ENCODE measurements around the gene RTEL1. TPM values are rescaled to one million over a fixed set of nuclear protein-coding genes. Genes with fewer than 3 reads are reported as not detected.

The RTEL1 gene
- total RNA-seq, 1 experiment from 2014 or later, result 33.4 TPM

GRCh38 chr20:63743210-63743970 lies 85.3 kb downstream of the RTEL1 start:
- Histone ChIP-seq H3K27ac (ENCODE audit: insufficient read length, low read depth, low read length) (no peak overlapping the region), H2AK5ac (ENCODE audit: insufficient read length, low read length) (no peak overlapping the region), H3K56ac (ENCODE audit: insufficient read length, low read depth, low read length) (no peak overlapping the region), H4K5ac (ENCODE audit: insufficient read length, low read depth, low read length) (no peak overlapping the region), H2BK12ac (ENCODE audit: insufficient read length, low read depth, low read length) (no peak overlapping the region), H3K9me3 (ENCODE audit: control insufficient read depth, low read depth, low read length) (no peaks in the 10 kb centered on the region), H2BK15ac (ENCODE audit: low read depth, low read length) (no peak overlapping the region), H4K91ac (ENCODE audit: insufficient read length, low read depth, low read length) (no peak overlapping the region), H2BK5ac (ENCODE audit: insufficient read length, low read length) (no peak overlapping the region), H2AFZ (ENCODE audit: low read length) (no peak overlapping the region), H3K23ac (ENCODE audit: insufficient read length, low read depth, low read length) (no peak overlapping the region), H3K9ac (ENCODE audit: extremely low read depth, insufficient read length, low read length) (no peak overlapping the region), H3T11ph (ENCODE audit: low read length) (no peak overlapping the region), H2BK120ac (ENCODE audit: low read depth, low read length, poor library complexity, severe bottlenecking) (no peak overlapping the region), H4K8ac (replicated peaks; ENCODE audit: insufficient read length, low read depth, low read length) (no peak overlapping the region), H3K79me1 (ENCODE audit: insufficient read depth, low read depth, low read length, poor library complexity, severe bottlenecking) (no peaks in the 10 kb centered on the region), H3K18ac (ENCODE audit: insufficient read length, low read depth, low read length) (no peak overlapping the region), H3K4me1 (ENCODE audit: insufficient read depth, low read length) (no peaks in the 10 kb centered on the region), H3K14ac (ENCODE audit: insufficient read depth, low read length) (no peak overlapping the region), H4K20me1 (ENCODE audit: control insufficient read depth, insufficient read depth, insufficient read length) (no peaks in the 10 kb centered on the region), H2BK20ac (ENCODE audit: low read depth, low read length, poor library complexity, severe bottlenecking) (no peak overlapping the region), H3K27me3 (ENCODE audit: insufficient read depth, low read length) (no peaks in the 10 kb centered on the region), H3K79me2 (ENCODE audit: insufficient read depth, low read length) (no peaks in the 10 kb centered on the region), H3K23me2 (ENCODE audit: insufficient read length, low read depth, low read length, poor library complexity, severe bottlenecking) (peaks cover 9% of the 10 kb centered on the region), H3K4ac (ENCODE audit: low read depth, low read length) (no peak overlapping the region), H3K4me2 (ENCODE audit: insufficient read depth, insufficient read length, low read length) (no peak overlapping the region)
- no peak overlapping the region for H3K4me3 Mint-ChIP-seq
- no peak for DNase-seq
- H3K27me3 Mint-ChIP-seq (ENCODE audit: low read depth), result no peaks in the 10 kb centered on the region
- no peak for TF ChIP-seq CTCF (conservative IDR thresholded peaks at IDR 0.05)
- WGBS (ENCODE audit: extremely low coverage, insufficient read length, low lambda C conversion rate), result no CpG with 5 or more reads among the region's 31 CpGs
- peaks cover 0 to 2% of the 10 kb centered on the region in 2 experiments; a peak in 1 of 4 replicates for H3K4me1 Mint-ChIP-seq
- H3K36me3 Mint-ChIP-seq (ENCODE audit: insufficient read depth in 1 of 3, low read depth in 3 of 3), result peaks cover 0 to 14% (median 14%) of the 10 kb centered on the region in 3 experiments; a peak in 4 of 7 replicates
- no peaks in the 10 kb centered on the region for H3K9me3 Mint-ChIP-seq
- H3K27ac Mint-ChIP-seq, result 0 out of 7 replicates have a peak overlapping the region, but pooled peaks of 1 of the 3 experiments have one; percentile 20
